HepG2 (cell line): Measurements from ENCODE around the gene TMEM231. TPM values are rescaled to one million over a fixed set of nuclear protein-coding genes. Genes with fewer than 3 reads are reported as not detected.

Experiments
- ELF1 ChIP-seq: sonication (generic); formaldehyde crosslinking; IDR thresholded peaks from 2 replicates; pipeline ENCODE4 v1.4.0; 2020; ENCODE audit warnings: missing genetic modification reagents
- GABPA ChIP-seq, 2 experiments: IDR thresholded peaks; 2 replicates each; pipeline ENCODE4 v1.6.1; 2011 to 2016; ENCODE audit warnings: low read depth in 2 of 2, low read length in 1 of 2, missing biosample characterization in 1 of 2, missing genetic modification characterization in 1 of 2
- GATAD1 ChIP-seq: IDR thresholded peaks from 2 replicates; pipeline ENCODE4 v1.6.1; 2016; ENCODE audit warnings: missing genetic modification reagents, missing compliant biosample characterization
- JDP2 ChIP-seq: sonication (generic); formaldehyde crosslinking; IDR thresholded peaks from 2 replicates; pipeline ENCODE4 v1.8.1; 2022; ENCODE audit warnings: missing genetic modification reagents, borderline replicate concordance
- LCORL ChIP-seq, 2 experiments: fragments of 450-650 bp in 1 of 2; sonication (generic) in 1 of 2; formaldehyde crosslinking in 1 of 2; IDR thresholded peaks; 2 replicates each; pipeline versions ENCODE4 v1.5.0 to v1.6.1; 2017 to 2020; ENCODE audit warnings: antibody characterized with exemption in 1 of 2, missing genetic modification reagents in 1 of 2
- NBN ChIP-seq: fragments of 450-650 bp; conservative IDR thresholded peaks from 2 replicates; pipeline ENCODE4 v1.6.1; 2017
- RCOR2 ChIP-seq: IDR thresholded peaks from 2 replicates; pipeline ENCODE4 v1.6.1; 2016; ENCODE audit warnings: missing biosample characterization, missing genetic modification reagents
- SOX6 ChIP-seq, 2 experiments: fragments of 450-650 bp in 1 of 2; sonication (generic) in 1 of 2; formaldehyde crosslinking in 1 of 2; IDR thresholded peaks; 2 replicates each; pipeline versions ENCODE4 v1.4.0 to v1.6.1; 2017 to 2020; ENCODE audit warnings: antibody characterized with exemption in 1 of 2, mild to moderate bottlenecking in 1 of 2, missing genetic modification reagents in 1 of 2
- SRF ChIP-seq: IDR thresholded peaks from 2 replicates; pipeline ENCODE4 v1.6.1; 2011; ENCODE audit warnings: mild to moderate bottlenecking, low read depth, low read length, moderate library complexity
- TEAD2 ChIP-seq: sonication (generic); formaldehyde crosslinking; IDR thresholded peaks from 2 replicates; pipeline ENCODE4 v1.9.0; 2021; ENCODE audit warnings: missing genetic modification reagents
- TMF1 ChIP-seq: sonication (generic); formaldehyde crosslinking; IDR thresholded peaks from 2 replicates; pipeline ENCODE4 v1.8.1; 2022; ENCODE audit warnings: low read depth, missing genetic modification reagents
- TOPORS ChIP-seq: sonication (generic); formaldehyde crosslinking; IDR thresholded peaks from 2 replicates; pipeline ENCODE4 v1.8.0; 2023; ENCODE audit warnings: mild to moderate bottlenecking, missing genetic modification reagents
- ZC3H4 ChIP-seq: sonication (generic); formaldehyde crosslinking; IDR thresholded peaks from 2 replicates; pipeline ENCODE4 v1.4.0; 2020; ENCODE audit warnings: missing genetic modification reagents, borderline replicate concordance
- ZFAT ChIP-seq: sonication (generic); formaldehyde crosslinking; conservative IDR thresholded peaks from 2 replicates; pipeline ENCODE4 v1.8.1; 2023; ENCODE audit warnings: missing genetic modification reagents, inconsistent platforms
- polyA plus RNA-seq, 8 experiments: library from polyadenylated mRNA; depleted of rRNA in 3 of 8; stranded (reverse) in 7 of 8; unstranded in 1 of 8; fragments of >200 nt; fragmentation: Illumina TruSeq in 4 of 8; extraction: Trizol in 4 of 8; gene quantifications; 2 replicates each; pipeline versions ENCODE4 v1.2.1 to v1.2.3, GENCODE V29; 2011 to 2016; ENCODE audit warnings: low read depth in 4 of 8, missing spikeins in 1 of 8, mixed read lengths in 1 of 8; ENCODE audit not compliant: insufficient read depth in 1 of 8
- total RNA-seq, 5 experiments: library from RNA; depleted of rRNA; stranded (reverse); fragments of >200 nt; fragmentation: Illumina TruSeq; extraction: Trizol; gene quantifications; 2 replicates each; pipeline ENCODE4 v1.2.3, GENCODE V29; 2016; ENCODE audit warnings: low read depth in 1 of 5
- TF ChIP-seq, protein P1 (sequence below): sonication (generic); formaldehyde crosslinking; IDR thresholded peaks from 2 replicates; pipeline ENCODE4 v1.8.0; 2022; ENCODE audit warnings: mild to moderate bottlenecking, missing genetic modification reagents, borderline replicate concordance
- TF ChIP-seq, protein P2 (sequence below): sonication (generic); formaldehyde crosslinking; IDR thresholded peaks from 2 replicates; pipeline ENCODE4 v1.4.0; 2020; ENCODE audit warnings: low read depth, mild to moderate bottlenecking, missing genetic modification reagents
- TF ChIP-seq, protein P3 (sequence below): IDR thresholded peaks from 2 replicates; pipeline ENCODE4 v1.6.1; 2016
- TF ChIP-seq, protein P4 (sequence below): sonication (generic); formaldehyde crosslinking; IDR thresholded peaks from 2 replicates; pipeline ENCODE4 v1.5.0; 2020; ENCODE audit warnings: missing genetic modification reagents, mild to moderate bottlenecking, borderline replicate concordance
- TF ChIP-seq, protein P5 (sequence below): sonication (generic); formaldehyde crosslinking; IDR thresholded peaks from 2 replicates; pipeline ENCODE4 v1.8.0; 2022; ENCODE audit warnings: mild to moderate bottlenecking, missing genetic modification reagents, moderate library complexity

TMEM231 gene
- total and polyA plus RNA-seq, 2 of the 13 experiments (the other 11 are each of a cell fraction or from before 2014, with no cell fraction given): 3.5 to 7.4 TPM

DNA sequence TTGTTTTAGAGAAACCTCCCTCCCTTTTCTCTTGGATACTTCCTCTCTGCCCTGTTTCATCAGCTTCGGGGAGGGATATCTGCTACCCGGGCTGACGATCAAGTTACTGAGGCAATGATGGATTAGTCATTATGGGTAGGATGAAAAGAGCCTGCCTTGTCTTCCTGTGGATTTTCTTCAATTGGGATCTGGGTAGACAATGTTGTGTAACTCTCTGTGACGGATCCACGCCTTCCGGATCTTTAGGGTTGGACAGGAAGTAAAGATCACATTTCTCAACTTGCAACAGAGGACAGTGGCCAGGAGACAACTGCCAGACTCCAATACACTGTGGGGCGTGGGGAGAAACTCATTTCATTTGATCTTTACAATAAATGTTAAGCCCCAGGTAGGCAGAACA, 49.5 kb downstream of the TMEM231 start (continued):
- TF ChIP-seq SOX6 (IDR thresholded peaks at IDR 0.05): no peak
- TF ChIP-seq SOX6 (CRISPR knock-in tag; IDR thresholded peaks at IDR 0.05): peak; percentile 50; the same call in 1 of the 2 replicates
- TF ChIP-seq, protein P1, sequence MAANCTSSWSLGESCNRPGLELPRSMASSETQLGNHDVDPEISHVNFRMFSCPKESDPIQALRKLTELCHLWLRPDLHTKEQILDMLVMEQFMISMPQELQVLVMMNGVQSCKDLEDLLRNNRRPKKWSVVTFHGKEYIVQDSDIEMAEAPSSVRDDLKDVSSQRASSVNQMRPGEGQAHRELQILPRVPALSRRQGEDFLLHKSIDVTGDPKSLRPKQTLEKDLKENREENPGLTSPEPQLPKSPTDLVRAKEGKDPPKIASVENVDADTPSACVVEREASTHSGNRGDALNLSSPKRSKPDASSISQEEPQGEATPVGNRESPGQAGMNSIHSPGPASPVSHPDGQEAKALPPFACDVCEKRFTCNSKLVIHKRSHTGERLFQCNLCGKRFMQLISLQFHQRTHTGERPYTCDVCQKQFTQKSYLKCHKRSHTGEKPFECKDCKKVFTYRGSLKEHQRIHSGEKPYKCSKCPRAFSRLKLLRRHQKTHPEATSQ (CRISPR knock-in tag): peak; percentile 63; the same call in 1 of the 2 replicates
- TF ChIP-seq LCORL (IDR thresholded peaks at IDR 0.05): no peak
- no peak for TF ChIP-seq LCORL (CRISPR knock-in tag; IDR thresholded peaks at IDR 0.05)
- 0 out of 2 replicates have a peak, but pooled peaks have one; percentile 34 for TF ChIP-seq GATAD1 (CRISPR knock-in tag)
- no peak for TF ChIP-seq SRF
- TF ChIP-seq, protein P2, sequence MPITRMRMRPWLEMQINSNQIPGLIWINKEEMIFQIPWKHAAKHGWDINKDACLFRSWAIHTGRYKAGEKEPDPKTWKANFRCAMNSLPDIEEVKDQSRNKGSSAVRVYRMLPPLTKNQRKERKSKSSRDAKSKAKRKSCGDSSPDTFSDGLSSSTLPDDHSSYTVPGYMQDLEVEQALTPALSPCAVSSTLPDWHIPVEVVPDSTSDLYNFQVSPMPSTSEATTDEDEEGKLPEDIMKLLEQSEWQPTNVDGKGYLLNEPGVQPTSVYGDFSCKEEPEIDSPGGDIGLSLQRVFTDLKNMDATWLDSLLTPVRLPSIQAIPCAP (CRISPR knock-in tag): no peak
- TF ChIP-seq GABPA (IDR thresholded peaks at IDR 0.05; ENCODE audit: low read depth, low read length): peak; percentile 30; the same call in 1 of the 2 replicates
- peak; percentile 85 for TF ChIP-seq GABPA (CRISPR knock-in tag; IDR thresholded peaks at IDR 0.05; ENCODE audit: low read depth)
- TF ChIP-seq TOPORS (CRISPR knock-in tag): no peak
- TF ChIP-seq RCOR2 (CRISPR knock-in tag): 0 out of 2 replicates have a peak, but pooled peaks have one; percentile 21
- TF ChIP-seq, protein P3, sequence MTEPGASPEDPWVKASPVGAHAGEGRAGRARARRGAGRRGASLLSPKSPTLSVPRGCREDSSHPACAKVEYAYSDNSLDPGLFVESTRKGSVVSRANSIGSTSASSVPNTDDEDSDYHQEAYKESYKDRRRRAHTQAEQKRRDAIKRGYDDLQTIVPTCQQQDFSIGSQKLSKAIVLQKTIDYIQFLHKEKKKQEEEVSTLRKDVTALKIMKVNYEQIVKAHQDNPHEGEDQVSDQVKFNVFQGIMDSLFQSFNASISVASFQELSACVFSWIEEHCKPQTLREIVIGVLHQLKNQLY (CRISPR knock-in tag): no peak
- TF ChIP-seq TEAD2 (CRISPR knock-in tag): no peak
- TF ChIP-seq, protein P4, sequence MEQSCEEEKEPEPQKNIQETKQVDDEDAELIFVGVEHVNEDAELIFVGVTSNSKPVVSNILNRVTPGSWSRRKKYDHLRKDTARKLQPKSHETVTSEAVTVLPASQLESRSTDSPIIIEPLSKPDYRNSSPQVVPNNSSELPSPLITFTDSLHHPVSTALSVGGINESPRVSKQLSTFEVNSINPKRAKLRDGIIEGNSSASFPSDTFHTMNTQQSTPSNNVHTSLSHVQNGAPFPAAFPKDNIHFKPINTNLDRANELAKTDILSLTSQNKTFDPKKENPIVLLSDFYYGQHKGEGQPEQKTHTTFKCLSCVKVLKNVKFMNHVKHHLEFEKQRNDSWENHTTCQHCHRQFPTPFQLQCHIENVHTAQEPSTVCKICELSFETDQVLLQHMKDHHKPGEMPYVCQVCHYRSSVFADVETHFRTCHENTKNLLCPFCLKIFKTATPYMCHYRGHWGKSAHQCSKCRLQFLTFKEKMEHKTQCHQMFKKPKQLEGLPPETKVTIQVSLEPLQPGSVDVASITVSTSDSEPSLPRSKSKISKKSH (CRISPR knock-in tag): no peak
- no peak for TF ChIP-seq JDP2 (CRISPR knock-in tag)
- no peak for TF ChIP-seq ZFAT
- TF ChIP-seq ELF1 (CRISPR knock-in tag): peak; percentile 77
- no peak for TF ChIP-seq TMF1 (CRISPR knock-in tag)
- TF ChIP-seq NBN: no peak
- TF ChIP-seq, protein P5, sequence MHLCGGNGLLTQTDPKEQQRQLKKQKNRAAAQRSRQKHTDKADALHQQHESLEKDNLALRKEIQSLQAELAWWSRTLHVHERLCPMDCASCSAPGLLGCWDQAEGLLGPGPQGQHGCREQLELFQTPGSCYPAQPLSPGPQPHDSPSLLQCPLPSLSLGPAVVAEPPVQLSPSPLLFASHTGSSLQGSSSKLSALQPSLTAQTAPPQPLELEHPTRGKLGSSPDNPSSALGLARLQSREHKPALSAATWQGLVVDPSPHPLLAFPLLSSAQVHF: no peak
- TF ChIP-seq ZC3H4: no peak
